HEK293T (cell line): ENCODE data around the gene PRKCE.

Experiments used
- CTCF ChIA-PET: fragments of 350-600 bp; formaldehyde crosslinking; extraction: SDS; loops from one replicate; lab custom pipeline; 2021; ENCODE audit warnings: antibody characterized with exemption, inconsistent platforms; lab: Yijun Ruan, JAX
- POLR2A ChIA-PET: fragments of 350-600 bp; formaldehyde crosslinking; extraction: SDS; loops from one replicate; lab custom pipeline; 2020; ENCODE audit warnings: antibody characterized with exemption, inconsistent platforms; lab: Yijun Ruan, JAX
- DNase-seq: peaks from one replicate; pipeline ENCODE4 v3.0.0; 2012; ENCODE audit warnings: mixed read lengths; ENCODE audit errors: extremely low spot score
- ARNT ChIP-seq: fragments of 450-650 bp; IDR thresholded peaks from 2 replicates; pipeline ENCODE4 v1.6.1; 2017; ENCODE audit warnings: mild to moderate bottlenecking
- BHLHE40 ChIP-seq: fragments of 450-650 bp; IDR thresholded peaks from 2 replicates; pipeline ENCODE4 v1.6.1; 2016; ENCODE audit warnings: mild to moderate bottlenecking, moderate library complexity, borderline replicate concordance
- CTBP1 ChIP-seq: fragments of 450-650 bp; IDR thresholded peaks from 2 replicates; pipeline ENCODE4 v1.6.1; 2016; ENCODE audit warnings: borderline replicate concordance
- ELF4 ChIP-seq: fragments of 450-650 bp; IDR thresholded peaks from 2 replicates; pipeline ENCODE4 v1.6.1; 2017; ENCODE audit warnings: antibody characterized with exemption
- FOXA1 ChIP-seq: fragments of 450-650 bp; IDR thresholded peaks from 2 replicates; pipeline ENCODE4 v1.6.1; 2016; ENCODE audit warnings: mild to moderate bottlenecking
- FOXK2 ChIP-seq: fragments of 450-650 bp; IDR thresholded peaks from 2 replicates; pipeline ENCODE4 v1.6.1; 2016; ENCODE audit warnings: mild to moderate bottlenecking
- FOXM1 ChIP-seq: fragments of 450-650 bp; IDR thresholded peaks from 2 replicates; pipeline ENCODE4 v1.6.1; 2017; ENCODE audit warnings: mild to moderate bottlenecking, borderline replicate concordance
- HDGF ChIP-seq: fragments of 450-650 bp; IDR thresholded peaks from 2 replicates; pipeline ENCODE4 v1.6.1; 2017; ENCODE audit warnings: antibody characterized with exemption, borderline replicate concordance
- L3MBTL2 ChIP-seq: fragments of 450-650 bp; conservative IDR thresholded peaks from 2 replicates; pipeline ENCODE4 v1.6.1; 2016; ENCODE audit warnings: mild to moderate bottlenecking
- LEF1 ChIP-seq: fragments of 450-650 bp; IDR thresholded peaks from 2 replicates; pipeline ENCODE4 v1.6.1; 2017; ENCODE audit warnings: mild to moderate bottlenecking, borderline replicate concordance
- NFRKB ChIP-seq: fragments of 450-650 bp; IDR thresholded peaks from 2 replicates; pipeline ENCODE4 v1.6.1; 2016; ENCODE audit warnings: mild to moderate bottlenecking, moderate library complexity
- SP1 ChIP-seq: fragments of 450-650 bp; IDR thresholded peaks from 2 replicates; pipeline ENCODE4 v1.6.1; 2017
- SUZ12 ChIP-seq: fragments of 450-650 bp; IDR thresholded peaks from 2 replicates; pipeline ENCODE4 v1.6.1; 2016; ENCODE audit warnings: mild to moderate bottlenecking
- TARDBP ChIP-seq: fragments of 450-650 bp; IDR thresholded peaks from 2 replicates; pipeline ENCODE4 v1.6.1; 2016
- ZNF384 ChIP-seq: fragments of 450-650 bp; IDR thresholded peaks from 2 replicates; pipeline ENCODE4 v1.6.1; 2016
- TF ChIP-seq, protein P1 (sequence below): fragments of 450-650 bp; IDR thresholded peaks from 2 replicates; pipeline ENCODE4 v1.6.1; 2016

Gene PRKCE

DNA sequence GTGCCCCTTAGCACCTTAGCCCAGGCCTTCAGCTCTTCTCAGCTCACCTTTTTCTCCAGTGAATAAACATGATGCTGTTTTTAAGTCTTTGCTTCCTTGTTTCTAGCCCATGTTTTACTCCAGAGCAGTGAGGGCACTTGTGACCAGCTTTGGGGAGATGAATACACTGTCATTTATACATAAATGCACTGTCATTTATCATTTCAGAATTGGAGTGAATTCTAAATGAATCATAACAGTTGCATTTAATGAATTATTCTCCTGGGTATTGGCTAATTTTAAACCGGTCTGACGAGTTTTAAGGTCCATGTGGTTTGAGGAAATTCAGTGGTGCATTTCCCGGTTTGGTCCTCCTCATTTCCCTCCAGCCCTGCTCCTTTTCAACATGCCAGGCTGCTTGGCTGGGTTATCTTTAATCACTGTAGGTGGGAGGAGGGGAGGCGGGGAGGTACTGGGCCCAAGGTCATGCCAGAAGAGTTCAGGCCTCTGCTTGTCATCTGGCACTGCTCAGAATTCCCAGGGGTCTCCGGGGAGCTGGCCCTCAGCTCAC, 23.9 kb downstream of the PRKCE start:
- DNase-seq = no peak

GRCh38 chr2:45676088-45676487, 24.6 kb downstream of the PRKCE start:
- ChIA-PET POLR2A (no interaction called here), CTCF (no interaction called here)

More for the DNA sequence above, 23.9 kb downstream of the PRKCE start:
- ChIA-PET CTCF (no interaction called here), POLR2A (no interaction called here)
- TF ChIP-seq FOXA1 (no peak), SUZ12 (no peak), TARDBP (no peak), BHLHE40 (no peak), SP1 (no peak)

DNA sequence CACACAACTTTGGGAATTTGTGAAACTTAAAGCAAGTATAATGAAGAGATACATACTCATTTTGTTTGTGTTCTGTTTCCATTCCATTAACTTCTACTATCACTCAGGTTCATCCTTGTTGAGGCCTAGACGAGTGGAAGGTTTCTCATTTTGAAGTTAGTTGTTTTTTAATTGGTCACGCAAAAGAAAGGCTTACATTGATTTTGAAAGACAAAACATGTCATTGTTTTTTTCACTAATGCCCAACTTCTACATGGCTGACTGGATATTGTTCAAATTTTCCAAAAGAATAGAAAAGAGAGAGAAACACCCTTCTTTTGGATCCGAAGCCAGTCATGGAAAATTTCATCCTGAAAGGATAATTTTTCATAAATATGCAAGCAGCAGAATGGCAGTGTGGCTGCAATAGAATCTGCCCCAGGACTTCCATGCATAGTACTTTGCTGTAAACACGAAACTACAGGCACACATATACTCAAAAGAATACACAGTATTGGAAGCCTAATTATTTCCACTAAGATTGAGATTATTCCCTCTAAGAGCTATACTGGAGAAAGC, 27.4 kb downstream of the PRKCE start:
- no peak for DNase-seq
- POLR2A ChIA-PET = no interaction called here
- CTCF ChIA-PET = no interaction called here

More at GRCh38 chr2:45676088-45676487, 24.6 kb downstream of the PRKCE start:
- no peak for TF ChIP-seq L3MBTL2
- TF ChIP-seq TARDBP = no peak
- no peak for TF ChIP-seq CTBP1
- no peak for TF ChIP-seq NFRKB
- TF ChIP-seq, protein P1, sequence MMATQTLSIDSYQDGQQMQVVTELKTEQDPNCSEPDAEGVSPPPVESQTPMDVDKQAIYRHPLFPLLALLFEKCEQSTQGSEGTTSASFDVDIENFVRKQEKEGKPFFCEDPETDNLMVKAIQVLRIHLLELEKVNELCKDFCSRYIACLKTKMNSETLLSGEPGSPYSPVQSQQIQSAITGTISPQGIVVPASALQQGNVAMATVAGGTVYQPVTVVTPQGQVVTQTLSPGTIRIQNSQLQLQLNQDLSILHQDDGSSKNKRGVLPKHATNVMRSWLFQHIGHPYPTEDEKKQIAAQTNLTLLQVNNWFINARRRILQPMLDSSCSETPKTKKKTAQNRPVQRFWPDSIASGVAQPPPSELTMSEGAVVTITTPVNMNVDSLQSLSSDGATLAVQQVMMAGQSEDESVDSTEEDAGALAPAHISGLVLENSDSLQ = no peak
- DNase-seq = no peak

GRCh38 chr2:45680351-45680967, 29.0 kb downstream of the PRKCE start:
- TF ChIP-seq HDGF = no peak
- no peak for TF ChIP-seq ZNF384
- no peak for TF ChIP-seq SUZ12
- TF ChIP-seq TARDBP = no peak
- TF ChIP-seq FOXA1 = no peak
- no peak for TF ChIP-seq FOXK2
- no peak for TF ChIP-seq ARNT
- no peak for TF ChIP-seq FOXM1
- no peak for TF ChIP-seq SP1
- no peak for TF ChIP-seq ELF4
- no peak for TF ChIP-seq LEF1
- TF ChIP-seq, protein P1 = no peak
- no peak for TF ChIP-seq NFRKB
- TF ChIP-seq BHLHE40 = no peak
- no peak for TF ChIP-seq CTBP1
- TF ChIP-seq L3MBTL2 = no peak
- CTCF ChIA-PET = no interaction called here
- DNase-seq = no peak
- POLR2A ChIA-PET = no interaction called here

More for the DNA sequence above, 27.4 kb downstream of the PRKCE start:
- TF ChIP-seq BHLHE40 = no peak
- no peak for TF ChIP-seq SP1
- TF ChIP-seq, protein P1 = no peak
- no peak for TF ChIP-seq L3MBTL2
- no peak for TF ChIP-seq FOXM1
- TF ChIP-seq FOXA1 = no peak
- no peak for TF ChIP-seq ELF4
- TF ChIP-seq LEF1 = no peak
- TF ChIP-seq NFRKB = no peak
- no peak for TF ChIP-seq CTBP1
- no peak for TF ChIP-seq HDGF

GRCh38 chr2:45681675-45682074, 30.2 kb downstream of the PRKCE start:
- ChIA-PET POLR2A (no interaction called here), CTCF (no interaction called here)
- TF ChIP-seq NFRKB (no peak), ARNT (no peak), FOXA1 (no peak), FOXK2 (no peak), ELF4 (no peak)
- TF ChIP-seq, protein P1 = no peak
- peak; percentile 12 for DNase-seq

DNA sequence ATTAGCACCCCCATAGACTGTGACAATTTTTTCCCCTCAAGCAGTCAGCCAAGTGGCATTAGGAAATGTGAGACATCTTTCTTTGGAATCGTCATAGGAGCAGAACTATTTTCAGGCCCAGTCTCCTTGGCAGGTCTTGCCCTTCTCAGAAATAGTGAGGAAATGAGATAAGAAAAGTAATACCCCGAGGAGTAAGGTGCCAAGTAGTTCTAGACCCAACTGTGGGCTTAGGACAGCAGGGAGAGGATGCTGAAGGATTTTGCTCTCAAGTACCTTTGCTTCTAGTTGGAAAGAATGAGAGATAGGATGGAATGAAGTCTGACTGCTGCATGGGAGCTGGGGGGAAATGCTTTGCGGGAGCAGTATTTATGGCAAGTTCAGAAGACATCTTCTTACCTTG, 31.8 kb downstream of the PRKCE start:
- ChIA-PET CTCF (no interaction called here), POLR2A (no interaction called here)
- no peak for DNase-seq
- TF ChIP-seq TARDBP = no peak
- TF ChIP-seq LEF1 = no peak
- TF ChIP-seq ARNT = no peak
- TF ChIP-seq, protein P1 = no peak
- TF ChIP-seq FOXM1 = no peak
- no peak for TF ChIP-seq ZNF384
- no peak for TF ChIP-seq FOXK2
- no peak for TF ChIP-seq ELF4
- TF ChIP-seq FOXA1 = no peak
- TF ChIP-seq L3MBTL2 = no peak
- TF ChIP-seq HDGF = no peak
- TF ChIP-seq CTBP1 = no peak
- no peak for TF ChIP-seq NFRKB
- TF ChIP-seq SUZ12 = no peak
- TF ChIP-seq SP1 = no peak
- no peak for TF ChIP-seq BHLHE40
